NCI-H1092 treated with DMSO at 0.1 percent for 48 hours (cell line): ENCODE measurements around the gene INPP5D.
"Not testable (repeated sequence)": the region's sequence is repeated elsewhere in the genome, so short reads cannot be mapped to it uniquely, and the experiment has no call there.

Experiments
- DNase-seq: peaks from one replicate; lab custom pipeline; 2025; lab: John Stamatoyannopoulos, UW

INPP5D gene

DNA sequence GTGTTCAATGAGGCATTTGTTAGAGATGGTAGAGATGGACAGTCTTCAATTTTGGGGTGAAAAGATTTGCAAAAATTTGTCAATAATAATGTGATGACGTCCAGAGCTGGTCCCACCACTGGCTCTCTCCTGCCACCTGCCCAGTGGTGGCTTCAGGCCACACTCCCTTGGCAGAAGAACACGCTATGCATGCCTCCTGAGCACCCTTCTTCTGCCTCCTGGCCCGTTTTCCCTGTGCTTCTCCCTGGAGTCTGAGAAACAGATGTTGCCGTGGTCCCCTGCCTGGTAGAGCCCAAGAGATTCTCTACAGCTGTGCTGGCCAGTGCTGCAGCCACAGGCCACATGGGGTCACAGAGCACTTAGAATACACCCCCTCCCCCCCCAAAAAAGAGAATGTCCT, 33.6 kb downstream of the INPP5D start:
- DNase-seq = no peak

- no peak for DNase-seq
These were observed 34.5 kb downstream of the INPP5D start for GRCh38 chr2:233094614-233095013.

DNA sequence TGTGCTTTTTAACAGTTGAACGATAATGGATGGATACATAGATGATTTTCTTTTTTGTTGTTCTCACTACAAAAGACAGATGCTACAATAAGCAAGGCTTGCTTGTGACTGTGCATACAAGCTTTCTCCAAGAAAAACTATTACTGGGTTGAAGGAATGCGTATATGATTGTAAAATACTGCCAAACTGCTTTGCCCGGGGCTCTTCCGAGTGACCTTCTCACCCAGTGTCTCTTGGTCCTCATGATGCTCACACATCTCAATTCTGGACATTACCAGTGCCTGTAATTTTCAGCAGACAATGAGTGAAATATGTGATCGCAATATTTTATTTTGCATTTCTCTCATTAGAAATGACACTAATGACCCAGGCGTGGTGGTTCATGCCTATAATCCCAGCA, 35.9 kb downstream of the INPP5D start:
- no peak for DNase-seq

- peak; percentile 35 for DNase-seq
These were observed 38.5 kb downstream of the INPP5D start for GRCh38 chr2:233098618-233099017.

- DNase-seq = not testable (repeated sequence)
These were observed 39.7 kb downstream of the INPP5D start for GRCh38 chr2:233099820-233100191.

DNA sequence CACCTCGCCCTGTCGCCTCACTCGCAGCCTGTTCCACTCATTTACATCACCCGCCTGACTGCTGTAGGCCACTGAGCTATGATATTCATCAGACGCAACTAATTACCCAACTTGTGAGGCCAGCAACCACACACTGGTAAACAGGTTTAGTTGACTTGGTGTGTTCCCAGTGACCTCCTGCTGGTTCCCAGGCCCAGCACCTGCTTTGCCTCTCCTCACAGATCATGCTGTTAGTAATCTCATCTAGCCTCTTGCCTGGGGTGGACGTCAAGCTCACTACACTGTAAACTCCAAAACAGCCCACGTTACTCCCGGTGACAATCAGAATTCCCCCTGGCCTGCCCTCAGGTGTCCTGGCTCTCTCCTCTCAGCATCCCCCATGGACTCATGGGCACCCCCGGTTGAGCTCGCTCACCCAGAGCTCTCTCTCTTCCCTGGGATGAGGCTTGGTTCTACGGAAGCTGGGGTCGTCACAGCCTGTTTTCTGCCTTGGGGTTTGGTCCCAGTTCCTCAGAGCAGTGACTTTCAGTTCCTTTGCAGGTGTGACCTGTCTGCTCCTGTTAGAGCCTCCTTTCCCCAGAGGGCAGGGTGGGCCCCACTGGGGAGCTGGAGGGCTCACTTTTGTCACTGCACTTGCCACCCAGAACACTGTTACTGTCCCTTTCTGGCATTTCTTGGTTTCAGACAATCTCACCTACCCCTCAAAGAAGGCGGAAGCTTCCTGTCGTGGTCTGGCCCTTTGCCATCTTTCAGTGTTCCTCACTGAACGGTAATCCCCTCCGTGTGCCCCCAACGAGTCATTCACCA, 40.3 kb downstream of the INPP5D start:
- DNase-seq = no peak

DNA sequence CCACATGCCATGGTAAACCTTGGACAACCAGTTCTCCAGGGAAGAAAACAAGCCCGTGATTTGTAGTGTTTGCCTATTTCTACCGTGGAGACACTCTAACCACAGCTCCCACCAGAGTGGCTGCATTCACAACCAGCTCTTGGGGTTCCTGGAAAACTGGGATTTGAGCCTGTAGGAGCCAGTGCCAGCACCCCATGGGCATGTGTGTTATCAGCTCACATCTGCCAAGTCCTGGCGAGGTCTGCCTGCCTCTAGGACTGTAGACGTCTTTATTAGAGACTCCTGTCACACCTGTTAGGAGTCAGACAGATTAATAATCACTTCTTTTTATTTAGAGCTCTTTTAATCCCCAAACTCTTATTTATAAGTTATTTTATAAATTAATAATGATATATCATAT, 41.0 kb downstream of the INPP5D start:
- no peak for DNase-seq

GRCh38 chr2:233101816-233102215, 41.7 kb downstream of the INPP5D start:
- no peak for DNase-seq

DNA sequence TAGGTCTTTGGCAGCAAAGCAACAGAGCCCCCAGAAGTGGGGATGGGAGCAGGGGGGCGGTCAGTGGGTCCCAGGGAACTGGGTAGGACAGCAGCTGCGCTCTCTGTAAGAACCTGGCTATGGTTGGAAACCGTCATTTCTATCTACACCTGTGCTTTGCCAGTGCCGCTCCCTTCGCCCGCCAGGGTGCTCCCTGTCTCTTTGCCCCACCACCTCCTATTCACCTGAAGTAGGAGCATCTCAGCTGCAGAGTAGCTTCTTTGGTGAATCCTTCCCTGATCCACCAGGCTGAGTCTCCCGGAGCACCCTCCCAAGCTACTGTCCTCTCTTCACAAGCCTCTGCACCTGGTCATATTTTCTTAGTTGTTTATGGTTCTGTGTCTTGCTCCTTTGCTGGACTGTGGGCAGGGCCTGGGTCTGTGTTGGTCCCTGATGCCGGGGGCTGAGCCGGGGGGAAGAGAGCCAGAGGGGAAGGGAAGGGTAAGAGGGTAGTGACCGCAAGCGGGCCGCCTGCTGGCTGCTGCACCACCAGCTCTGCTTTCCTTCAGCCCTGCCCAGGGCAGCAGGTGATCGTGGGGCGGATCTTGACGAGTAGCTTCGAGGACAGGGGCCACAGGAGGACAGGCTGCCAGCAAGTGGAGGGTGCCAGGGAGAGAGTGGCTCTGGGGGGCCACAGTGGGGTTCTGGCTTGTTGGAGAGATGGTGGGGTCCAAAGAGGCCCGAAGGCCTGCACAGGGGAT, 45.2 kb downstream of the INPP5D start:
- no peak for DNase-seq

DNA sequence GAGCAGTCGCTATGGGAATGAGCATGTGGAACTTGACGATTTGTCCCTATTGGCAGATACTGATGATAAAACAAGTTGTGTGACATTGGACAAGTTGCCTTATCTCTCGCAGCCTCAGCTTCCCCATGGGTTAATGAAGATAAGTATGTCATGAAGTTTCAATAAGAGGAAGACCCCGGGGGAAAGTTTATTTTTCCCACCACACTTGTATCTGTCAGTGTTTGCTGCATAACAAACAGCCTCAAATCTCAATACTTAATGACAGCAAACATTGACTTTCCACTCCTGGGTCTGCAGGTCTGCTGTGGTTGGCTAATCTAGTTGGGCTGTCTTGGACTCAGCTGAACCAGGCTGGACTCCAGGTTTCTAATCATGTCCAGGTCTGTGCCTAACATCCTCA, 45.8 kb downstream of the INPP5D start:
- no peak for DNase-seq

- no peak for DNase-seq
These were observed 46.9 kb downstream of the INPP5D start for GRCh38 chr2:233107011-233107410.

DNA sequence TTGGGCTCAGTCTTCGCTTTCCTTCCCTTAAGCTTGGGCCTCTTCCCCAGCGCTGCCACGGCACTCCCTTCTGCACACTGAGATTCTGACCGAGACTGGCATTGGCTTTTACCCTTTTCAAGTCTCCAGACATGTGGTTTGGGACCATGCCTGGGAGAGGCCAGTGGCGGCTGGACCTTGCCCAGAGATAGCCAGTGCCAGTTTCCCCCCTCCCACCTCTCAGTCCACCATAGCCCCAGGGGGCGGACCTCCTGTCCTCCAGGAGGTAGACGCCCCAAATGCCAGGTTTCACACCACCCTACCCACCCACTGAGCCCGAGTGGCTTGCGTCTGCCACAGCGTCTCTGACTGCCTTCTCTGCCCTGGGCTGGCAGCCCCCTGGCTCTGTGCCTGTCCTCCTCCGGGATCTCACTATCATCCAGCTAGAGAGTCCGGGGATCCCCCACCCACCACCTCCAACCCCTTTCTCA, 47.7 kb downstream of the INPP5D start:
- no peak for DNase-seq

DNA sequence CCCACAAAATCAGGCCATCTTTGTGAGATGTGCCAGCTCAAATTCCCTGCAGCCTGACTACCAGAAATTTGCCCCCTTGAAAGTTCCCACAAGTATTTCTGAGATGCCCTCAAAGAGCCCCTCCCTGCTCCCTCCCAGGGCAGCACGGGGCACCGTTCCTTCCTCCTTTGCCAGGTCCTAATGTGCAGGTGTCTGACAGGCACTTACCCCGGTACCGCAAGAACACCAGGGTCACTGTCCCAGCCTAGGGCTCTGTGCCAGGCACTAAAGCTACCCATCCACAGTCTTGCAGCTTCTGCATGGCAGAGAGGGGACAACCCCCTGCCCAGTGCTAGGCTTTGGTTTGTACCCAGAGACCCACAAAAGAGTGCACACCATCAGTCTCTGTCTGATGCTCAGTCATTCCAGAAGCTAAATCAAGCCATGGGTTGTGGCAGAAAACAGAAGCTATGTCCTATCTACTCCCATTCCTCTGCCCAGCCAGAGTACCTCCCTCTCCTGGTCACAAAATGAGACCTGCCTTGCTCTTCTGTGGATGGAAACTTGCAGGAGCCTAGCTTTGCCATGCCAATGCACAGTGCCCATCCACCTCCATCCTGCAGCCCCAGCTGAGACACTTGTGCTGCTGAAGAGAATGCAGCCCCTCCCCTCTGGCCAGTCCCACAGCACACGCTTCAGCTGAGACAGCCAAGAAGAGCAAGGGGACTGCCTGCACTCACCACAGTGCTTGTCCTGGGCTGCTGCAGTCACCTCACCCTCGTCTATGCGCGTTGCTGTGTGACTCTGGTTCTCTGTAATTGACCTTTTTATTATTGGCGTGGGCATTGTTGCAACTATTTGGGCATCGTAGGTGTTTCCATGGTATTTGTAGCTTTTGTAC, 48.7 kb downstream of the INPP5D start:
- no peak for DNase-seq

DNA sequence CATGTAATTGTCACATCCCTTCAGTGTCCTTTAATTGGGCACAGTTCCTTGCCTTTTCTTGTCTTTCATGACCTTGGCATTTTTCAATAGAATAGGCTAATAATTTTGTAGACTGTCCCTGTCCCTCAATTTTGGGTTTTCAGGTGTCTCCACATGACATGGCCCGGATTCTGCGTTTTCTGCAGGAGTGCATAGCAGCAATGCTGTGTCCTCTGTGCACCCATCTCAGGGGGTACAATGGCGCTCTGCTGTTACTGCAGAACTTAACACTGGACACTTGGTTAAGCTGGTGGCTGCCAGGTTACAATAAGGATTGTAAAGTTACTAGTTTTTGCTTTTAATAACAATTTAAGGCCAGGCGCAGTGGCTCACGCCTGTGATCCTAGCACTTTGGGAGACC, 51.3 kb downstream of the INPP5D start:
- no peak for DNase-seq

DNA sequence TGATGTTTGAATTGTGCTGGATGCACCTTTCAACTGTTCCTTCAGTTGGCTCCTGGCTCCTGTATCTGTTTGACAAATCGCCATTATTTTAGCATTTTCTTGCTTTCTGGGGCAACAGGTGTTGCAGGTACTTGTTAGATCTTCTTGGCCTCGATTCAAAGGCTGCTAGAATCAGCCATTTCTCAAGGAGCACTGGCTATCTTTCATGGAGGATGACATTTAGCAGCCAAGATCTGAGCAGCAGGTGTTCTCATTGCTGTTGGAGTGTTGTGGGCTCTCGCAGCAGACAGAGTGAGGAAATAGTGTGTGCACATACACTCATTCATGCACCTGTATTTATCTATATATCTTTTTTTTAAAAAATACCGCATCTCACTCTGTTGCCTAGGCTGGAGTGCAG, 52.2 kb downstream of the INPP5D start:
- no peak for DNase-seq

DNA sequence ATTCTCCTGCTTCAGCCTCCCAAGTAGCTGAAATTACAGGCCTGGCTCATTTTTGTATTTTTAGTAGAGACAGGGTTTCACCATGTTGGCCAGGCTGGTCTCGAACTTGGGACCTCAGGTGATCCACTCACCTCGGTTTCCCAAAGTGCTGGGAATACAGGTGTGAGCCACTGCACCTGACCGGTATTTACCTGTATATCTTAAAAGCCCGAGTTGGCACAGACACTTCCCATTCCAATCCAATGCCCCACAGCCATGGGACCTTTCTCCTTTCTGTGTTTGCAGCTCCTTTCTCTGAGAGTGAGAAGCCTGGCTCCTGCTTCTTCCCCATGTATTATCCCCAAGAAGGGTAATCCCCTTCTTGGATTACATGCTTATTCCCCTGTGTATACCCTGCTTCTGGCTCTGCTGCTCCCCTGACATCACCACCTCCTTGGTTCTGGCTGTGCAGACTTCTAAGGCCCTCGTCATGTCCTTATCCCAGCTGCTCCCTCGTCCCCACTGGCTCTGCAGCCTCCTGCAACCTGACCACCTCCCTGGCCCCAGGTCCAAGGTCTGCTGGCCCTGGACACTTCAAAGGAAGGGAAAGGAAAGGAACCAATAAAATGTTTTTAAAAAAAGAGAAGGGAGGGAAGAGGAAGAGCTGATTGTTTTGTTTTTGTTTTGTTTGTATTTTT, 52.8 kb downstream of the INPP5D start:
- DNase-seq = no peak

GRCh38 chr2:233114421-233114861, 54.3 kb downstream of the INPP5D start:
- DNase-seq = no peak

DNA sequence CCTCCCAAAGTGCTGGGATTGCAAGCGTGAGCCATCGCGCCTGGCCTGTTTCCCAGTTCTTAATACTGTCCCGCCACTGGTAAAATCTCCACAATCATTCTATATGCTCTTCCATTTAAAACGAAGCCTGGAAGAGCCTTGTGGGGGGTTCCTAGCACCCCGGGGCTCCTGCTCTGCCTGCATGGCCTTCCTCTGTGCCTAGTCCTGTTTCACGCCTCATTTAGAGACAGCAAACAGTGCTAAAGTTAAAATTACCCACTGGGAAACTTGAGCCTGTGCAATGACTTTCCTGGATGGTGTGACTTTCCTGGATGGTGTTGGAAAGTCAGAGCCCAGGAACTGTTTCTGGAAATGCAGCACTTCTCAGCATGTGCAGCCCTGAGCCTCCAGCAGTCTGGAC, 55.0 kb downstream of the INPP5D start:
- DNase-seq = no peak

- DNase-seq = no peak
These were observed 55.6 kb downstream of the INPP5D start for GRCh38 chr2:233115741-233116140.

GRCh38 chr2:233116946-233117345, 56.8 kb downstream of the INPP5D start:
- no peak for DNase-seq

DNA sequence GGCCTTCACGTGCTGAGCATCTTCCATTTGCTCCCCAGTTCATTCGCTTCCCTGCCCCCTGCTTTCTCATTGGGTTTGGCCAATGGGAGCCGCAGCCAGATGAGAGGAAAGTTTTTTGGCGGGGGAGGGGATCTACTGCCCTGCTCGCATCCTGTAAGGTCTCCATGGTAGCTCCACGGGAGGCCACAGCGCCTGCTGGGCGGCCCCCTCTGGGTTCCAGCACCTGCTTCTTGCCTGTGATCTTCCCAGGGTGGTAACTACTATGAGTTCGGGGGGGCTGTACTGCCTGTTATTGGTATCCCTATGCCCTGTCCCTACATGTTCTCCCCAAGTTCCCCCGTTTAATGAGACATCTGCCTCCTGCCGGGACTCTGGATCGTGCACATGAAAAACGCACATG, 57.2 kb downstream of the INPP5D start:
- DNase-seq = no peak
